Upper lobe of left lung (tissue), 6 donors: ENCODE data around the gene STX16. TPM values are rescaled to one million over a fixed set of nuclear protein-coding genes. Genes with fewer than 3 reads are reported as not detected.

Experiments
- ATAC-seq, 2 donors: fragments of 200-7000 bp; cut with Tn5 transposase; one replicate each; pipeline ENCODE4 v1.9.1; 2022; ENCODE audit warnings: mild to moderate bottlenecking in 2 of 2, moderate library complexity in 2 of 2; ENCODE audit not compliant: low FRiP score in 2 of 2
- DNase-seq, 2 donors: peaks; one replicate each; pipeline ENCODE4 v3.0.0-alpha.2; 2019 to 2020
- H3K27ac ChIP-seq, 4 donors: fragments of 200-600 bp; sonication (generic); one replicate each; pipeline ENCODE4 v1.5.1; 2016 to 2019
- H3K27me3 ChIP-seq, 4 donors: fragments of 200-600 bp; sonication (generic); one replicate each; pipeline ENCODE4 v1.5.1; 2017 to 2019
- H3K36me3 ChIP-seq, 4 donors: fragments of 200-600 bp; sonication (generic); one replicate each; pipeline ENCODE4 v1.5.1; 2016 to 2019
- H3K4me1 ChIP-seq, 4 donors: fragments of 200-600 bp; sonication (generic); one replicate each; pipeline ENCODE4 v1.5.1; 2018 to 2019
- H3K4me3 ChIP-seq, 4 donors: fragments of 200-600 bp; sonication (generic); one replicate each; pipeline ENCODE4 v1.5.1; 2017 to 2019; ENCODE audit warnings: mild to moderate bottlenecking in 2 of 4, moderate library complexity in 1 of 4
- H3K9me3 ChIP-seq, 4 donors: fragments of 200-600 bp; sonication (generic); one replicate each; pipeline ENCODE4 v1.5.1; 2018 to 2019
- CTCF ChIP-seq, 6 experiments: fragments of 450-650 bp in 4 of 6; fragments of 200-600 bp in 2 of 6; sonication (generic) in 2 of 6; IDR thresholded peaks; one replicate each; pipeline ENCODE4 v1.5.1; 2016 to 2019; ENCODE audit warnings: antibody characterized with exemption in 6 of 6
- EP300 ChIP-seq, 4 donors: sonication (generic); formaldehyde crosslinking; IDR thresholded peaks; one replicate each; pipeline ENCODE4 v1.5.1; 2017; ENCODE audit warnings: antibody characterized with exemption in 4 of 4, control low read depth in 2 of 4
- POLR2A ChIP-seq, 4 donors: fragments of 450-650 bp; IDR thresholded peaks; one replicate each; pipeline ENCODE4 v1.5.1; 2016 to 2017; ENCODE audit warnings: antibody characterized with exemption in 4 of 4, mild to moderate bottlenecking in 2 of 4
- POLR2AphosphoS5 ChIP-seq, 2 donors: sonication (generic); formaldehyde crosslinking; IDR thresholded peaks; one replicate each; pipeline ENCODE4 v1.5.1; 2017; ENCODE audit warnings: antibody characterized with exemption in 2 of 2
- WGBS, 2 donors: methylation state at CpG; one replicate each; pipeline ENCODE4 v1.1.5; 2017 to 2018; 5-methylcytosine and 5-hydroxymethylcytosine counted together
- total RNA-seq, 6 donors: library from RNA; depleted of rRNA in 4 of 6; stranded (reverse); fragments of >200 nt in 4 of 6; gene quantifications; one replicate each; pipeline versions ENCODE4 v1.1.0 to v1.2.1, GENCODE V29; 2016 to 2021
- donor health status: DM: no; HTN: no; CAD: no; lungs with moderate emphysema.
- donor health status: DM: no; HTN: yes; CAD: no; lungs with severe emphysema.

STX16 gene
- total RNA-seq, 6 donors from 2014 or later = 42.1 to 469 (median 64.7) TPM

GRCh38 chr20:58701431-58702160 is 50.5 kb downstream of the STX16 start:
- Histone ChIP-seq H3K4me3 (no peak overlapping the region), H3K9me3 (no peaks in the 10 kb centered on the region), H3K27me3 (no peaks in the 10 kb centered on the region), H3K4me1 (no peaks in the 10 kb centered on the region), H3K27ac (no peak overlapping the region), H3K36me3 (peaks cover 15 to 94% (median 56%) of the 10 kb centered on the region in 4 donors)
- no peak for DNase-seq
- TF ChIP-seq EP300 (IDR thresholded peaks at IDR 0.05) (no peak), CTCF (IDR thresholded peaks at IDR 0.05) (no peak), POLR2AphosphoS5 (IDR thresholded peaks at IDR 0.05) (no peak), POLR2A (IDR thresholded peaks at IDR 0.05) (no peak)
- 93% methylated on average over 20 to 29 of the region's 29 CpGs for WGBS, 2 donors
- no peak for ATAC-seq

GRCh38 chr20:58702161-58702510 is 51.1 kb downstream of the STX16 start:
- H3K27me3 ChIP-seq = no peaks in the 10 kb centered on the region
- no peaks in the 10 kb centered on the region for H3K4me1 ChIP-seq
- ATAC-seq (no peak), DNase-seq (peak in 1 of 2 donors; percentile 16)
- TF ChIP-seq POLR2AphosphoS5 (IDR thresholded peaks at IDR 0.05) (no peak), CTCF (IDR thresholded peaks at IDR 0.05) (no peak), POLR2A (IDR thresholded peaks at IDR 0.05) (no peak), EP300 (IDR thresholded peaks at IDR 0.05) (no peak)
- no peaks in the 10 kb centered on the region for H3K9me3 ChIP-seq
- no peak overlapping the region for H3K27ac ChIP-seq
- H3K4me3 ChIP-seq = no peak overlapping the region
- 95 to 96% methylated on average over 9 of the region's 9 CpGs for WGBS, 2 donors
- peaks cover 15 to 92% (median 55%) of the 10 kb centered on the region in 4 donors for H3K36me3 ChIP-seq

GRCh38 chr20:58702859-58703648 is 52.0 kb downstream of the STX16 start:
- no peak overlapping the region for H3K27ac ChIP-seq
- no peaks in the 10 kb centered on the region for H3K4me1 ChIP-seq
- WGBS, 2 donors = 91 to 96% methylated on average over 28 of the region's 28 CpGs
- TF ChIP-seq POLR2AphosphoS5 (IDR thresholded peaks at IDR 0.05) (no peak), EP300 (IDR thresholded peaks at IDR 0.05) (no peak), CTCF (IDR thresholded peaks at IDR 0.05) (peak in 2 of 6 experiments; percentile 14 to 28)
- ATAC-seq (no peak), DNase-seq (peak in 1 of 2 donors; percentile 18)
- H3K36me3 ChIP-seq = peaks cover 15 to 88% (median 57%) of the 10 kb centered on the region in 4 donors
- H3K27me3 ChIP-seq = no peaks in the 10 kb centered on the region
- no peak overlapping the region for H3K4me3 ChIP-seq
- H3K9me3 ChIP-seq = no peaks in the 10 kb centered on the region

- H3K36me3 ChIP-seq = peaks cover 13 to 87% (median 53%) of the 10 kb centered on the region in 4 donors
- H3K4me3 ChIP-seq = no peak overlapping the region
- H3K27me3 ChIP-seq = no peaks in the 10 kb centered on the region
- ATAC-seq = no peak
- DNase-seq = peak in 1 of 2 donors; percentile 12
- TF ChIP-seq POLR2AphosphoS5 (IDR thresholded peaks at IDR 0.05) (no peak), EP300 (IDR thresholded peaks at IDR 0.05) (no peak), POLR2A (IDR thresholded peaks at IDR 0.05) (no peak), CTCF (IDR thresholded peaks at IDR 0.05) (no peak)
- no peaks in the 10 kb centered on the region for H3K4me1 ChIP-seq
- H3K27ac ChIP-seq = no peak overlapping the region
- no peaks in the 10 kb centered on the region for H3K9me3 ChIP-seq
- WGBS, 2 donors = 96 to 97% methylated on average over 12 of the region's 12 CpGs
Observed at GRCh38 chr20:58703765-58704371, 52.8 kb downstream of the STX16 start.
